Spleen (tissue), 11 donors: ENCODE measurements around the gene FOXM1. TPM values are rescaled to one million over a fixed set of nuclear protein-coding genes. Genes with fewer than 3 reads are reported as not detected.
A peak's percentile ranks its signal among the peaks of the same experiment; 100 is the strongest.

Experiments used
- DNase-seq: peaks from one replicate; pipeline ENCODE4 v3.0.0-alpha.2; 2020
- H3K27ac ChIP-seq, 8 donors: fragments of 200-600 bp; sonication (generic) in 7 of 8; 1 replicate in 4 of 8; 2 replicates in 4 of 8; pipeline versions ENCODE4 v1.5.0 to v1.8.0; 2016 to 2021; ENCODE audit warnings: inconsistent platforms in 4 of 8, mild to moderate bottlenecking in 4 of 8, moderate library complexity in 1 of 8
- H3K27me3 ChIP-seq, 7 donors: fragments of 200-600 bp; sonication (generic) in 6 of 7; replicated peaks in 1 of 7; 1 replicate in 4 of 7; 2 replicates in 3 of 7; pipeline versions ENCODE4 v1.5.0 to v1.8.0; 2016 to 2021; ENCODE audit warnings: inconsistent platforms in 3 of 7, mild to moderate bottlenecking in 1 of 7
- H3K36me3 ChIP-seq, 6 donors: fragments of 200-600 bp; sonication (generic) in 5 of 6; 1 replicate in 4 of 6; 2 replicates in 2 of 6; pipeline versions ENCODE4 v1.5.0 to v1.8.0; 2016 to 2021; ENCODE audit warnings: inconsistent platforms in 2 of 6
- H3K4me1 ChIP-seq, 6 donors: fragments of 200-600 bp; sonication (generic) in 5 of 6; 1 replicate in 3 of 6; 2 replicates in 3 of 6; pipeline versions ENCODE4 v1.5.0 to v1.8.0; 2016 to 2021; ENCODE audit warnings: inconsistent platforms in 3 of 6
- H3K4me3 ChIP-seq, 8 donors: fragments of 200-600 bp; sonication (generic) in 7 of 8; 1 replicate in 4 of 8; 2 replicates in 4 of 8; pipeline versions ENCODE4 v1.5.0 to v1.8.0; 2016 to 2021; ENCODE audit warnings: inconsistent platforms in 4 of 8, mild to moderate bottlenecking in 4 of 8, moderate library complexity in 2 of 8
- H3K9me3 ChIP-seq, 8 donors: fragments of 200-600 bp; sonication (generic) in 7 of 8; 1 replicate in 4 of 8; 2 replicates in 4 of 8; pipeline versions ENCODE4 v1.5.0 to v1.8.0; 2016 to 2021; ENCODE audit warnings: inconsistent platforms in 4 of 8
- CTCF ChIP-seq, 11 experiments: fragments of 200-600 bp in 7 of 11; fragments of 450-650 bp in 4 of 11; sonication (generic) in 4 of 11; IDR thresholded peaks in 8 of 11; conservative IDR thresholded peaks in 3 of 11; 1 replicate in 7 of 11; 2 replicates in 4 of 11; pipeline versions ENCODE4 v1.4.0 to v1.8.0; 2016 to 2021; ENCODE audit warnings: antibody characterized with exemption in 11 of 11, inconsistent platforms in 4 of 11, mild to moderate bottlenecking in 1 of 11
- POLR2A ChIP-seq, 3 donors: fragments of 450-650 bp; IDR thresholded peaks; one replicate each; pipeline ENCODE4 v1.5.1; 2017; ENCODE audit warnings: antibody characterized with exemption in 3 of 3, mild to moderate bottlenecking in 1 of 3
- POLR2AphosphoS5 ChIP-seq, 3 donors: sonication (generic); formaldehyde crosslinking; IDR thresholded peaks; one replicate each; pipeline ENCODE4 v1.5.1; 2017; ENCODE audit warnings: antibody characterized with exemption in 3 of 3
- WGBS, 5 donors: extraction: QIAGEN DNeasy Blood & Tissue Kit in 3 of 5; methylation state at CpG; one replicate each; pipeline versions ENCODE4 v1.1.5 to v1.1.7; 2013 to 2018; 5-methylcytosine and 5-hydroxymethylcytosine counted together
- intact Hi-C: fragments of 100-400 bp; cut with DNase I; formaldehyde crosslinking; loops from one replicate; pipeline ENCODE4 v1.15.0; 2023; ENCODE audit warnings: low total_unique reads
- polyA plus RNA-seq, 3 donors: library from polyadenylated mRNA; stranded (reverse); fragments of 200-250 nt; gene quantifications; one replicate each; pipeline ENCODE4 v1.2.1, GENCODE V29; 2013
- total RNA-seq, 7 donors: library from RNA; depleted of rRNA in 3 of 7; stranded (reverse); fragments of >200 nt in 3 of 7; fragmentation: NEBNext Ultra II Directional in 4 of 7; extraction: Animal tissue kit (Norgen Biotek cat#: 25700) in 4 of 7; gene quantifications; one replicate each; pipeline versions ENCODE4 v1.1.0 to v1.2.1, GENCODE V29; 2016 to 2021
- donor health status: healthy with polysubstance abuse.
- donor health status: DM: no; HTN: no; CAD: no; lungs with moderate emphysema.
- donor health status: DM: no; HTN: no; CAD: no.
- donor health status: Bipolar disorder and iron deficiency.
- donor health status: healthy.
- donor health status: DM: no; HTN: no; CAD: no.
- donor health status: DM: yes; HTN: yes; CAD: no.

Gene FOXM1
- total and polyA plus RNA-seq, 10 donors: 1.8 to 10.2 (median 4.5) TPM

DNA sequence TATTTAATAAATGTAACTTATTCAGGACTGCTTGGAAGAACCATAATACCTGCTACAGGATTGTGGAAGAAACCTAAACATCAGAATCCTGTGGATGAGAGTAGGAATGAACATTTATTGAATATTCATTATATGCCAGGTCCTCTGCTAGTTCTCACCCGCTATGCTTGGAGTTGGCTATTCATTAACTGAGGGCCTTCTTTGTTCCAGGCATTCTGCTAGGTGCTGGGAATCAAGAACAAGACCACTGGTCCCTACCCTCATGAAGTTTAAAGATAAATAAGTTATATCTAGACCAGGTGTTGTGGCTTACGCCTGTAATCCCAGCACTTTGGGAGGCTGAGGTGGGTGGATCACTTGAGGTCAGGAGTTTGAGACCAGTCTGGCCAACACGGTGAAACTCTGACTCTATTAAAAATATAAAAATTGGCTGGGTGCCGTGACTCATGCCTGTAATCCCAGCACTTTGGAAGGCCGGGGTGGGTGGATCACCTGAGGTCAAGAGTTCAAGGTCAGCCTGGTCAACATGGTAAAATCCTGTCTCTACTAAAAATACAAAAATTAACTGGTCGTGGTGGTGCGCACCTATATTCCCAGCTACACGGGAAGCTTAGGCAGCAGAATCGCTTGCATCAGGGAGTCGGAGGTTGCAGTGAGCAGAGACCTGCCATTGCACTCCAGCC, 9.9 kb upstream of the FOXM1 start:
- Histone ChIP-seq H3K4me3 (no peak overlapping the region), H3K27ac (no peak overlapping the region), H3K36me3 (peaks cover 0 to 33% (median 0%) of the 10 kb centered on the region in 6 donors), H3K9me3 (no peaks in the 10 kb centered on the region), H3K4me1 (peaks cover 0 to 35% (median 17%) of the 10 kb centered on the region in 6 donors), H3K27me3 (no peaks in the 10 kb centered on the region)
- intact Hi-C loops: loop anchor here (5.0 kb wide), 1 partner anchor 155 kb away; no protein-coding TSS in a partner anchor
- no peak for DNase-seq
- WGBS, 5 donors: 85 to 96% (median 92%) methylated on average over 10 of the region's 10 CpGs
- TF ChIP-seq CTCF (IDR thresholded peaks at IDR 0.05 in 8 of 11, conservative IDR thresholded peaks at IDR 0.05 in 3 of 11): no peak
- no peak for TF ChIP-seq POLR2A (IDR thresholded peaks at IDR 0.05)
- TF ChIP-seq POLR2AphosphoS5 (IDR thresholded peaks at IDR 0.05): no peak

GRCh38 chr12:2884810-2885209, 7.8 kb upstream of the FOXM1 start:
- Histone ChIP-seq H3K4me1 (peaks cover 0 to 28% (median 6%) of the 10 kb centered on the region in 6 donors), H3K9me3 (no peaks in the 10 kb centered on the region), H3K27ac (peak overlapping the region in 3 of 8 donors; percentile 5 to 13 (median 9)), H3K36me3 (peaks cover 0 to 44% (median 0%) of the 10 kb centered on the region in 6 donors), H3K27me3 (no peaks in the 10 kb centered on the region), H3K4me3 (no peak overlapping the region)
- TF ChIP-seq POLR2AphosphoS5 (IDR thresholded peaks at IDR 0.05) (no peak), CTCF (IDR thresholded peaks at IDR 0.05 in 8 of 11, conservative IDR thresholded peaks at IDR 0.05 in 3 of 11) (no peak), POLR2A (IDR thresholded peaks at IDR 0.05) (no peak)
- DNase-seq: no peak
- 87 to 93% (median 89%) methylated on average over 2 of the region's 2 CpGs for WGBS, 5 donors
- intact Hi-C loops: loop anchor here (5.0 kb wide), 1 partner anchor 157 kb away; no protein-coding TSS in a partner anchor

- Histone ChIP-seq H3K27me3 (no peaks in the 10 kb centered on the region), H3K27ac (no peak overlapping the region), H3K4me1 (peaks cover 19 to 63% (median 34%) of the 10 kb centered on the region in 6 donors), H3K9me3 (no peaks in the 10 kb centered on the region), H3K36me3 (peaks cover 0 to 14% (median 0%) of the 10 kb centered on the region in 6 donors), H3K4me3 (no peak overlapping the region)
- DNase-seq: no peak
- intact Hi-C loops: no loop called here
- TF ChIP-seq CTCF (IDR thresholded peaks at IDR 0.05 in 8 of 11, conservative IDR thresholded peaks at IDR 0.05 in 3 of 11): no peak
- no peak for TF ChIP-seq POLR2AphosphoS5 (IDR thresholded peaks at IDR 0.05)
- 93 to 99% (median 97%) methylated on average over 3 of the region's 3 CpGs for WGBS, 5 donors
Measured at GRCh38 chr12:2879853-2880252, 2.9 kb upstream of the FOXM1 start.

- 37 to 55% (median 39%) methylated on average over 16 of the region's 16 CpGs for WGBS, 5 donors
Measured at GRCh38 chr12:2877953-2878732, 1.2 kb upstream of the FOXM1 start.

More at GRCh38 chr12:2877953-2878732, 1.2 kb upstream of the FOXM1 start:
- Histone ChIP-seq H3K4me1 (peaks cover 19 to 52% (median 33%) of the 10 kb centered on the region in 6 donors), H3K27ac (peak overlapping the region; percentile 91 to 98 (median 95)), H3K9me3 (no peaks in the 10 kb centered on the region), H3K27me3 (no peaks in the 10 kb centered on the region), H3K4me3 (peak overlapping the region; percentile 71 to 96 (median 86)), H3K36me3 (peaks cover 0 to 14% (median 0%) of the 10 kb centered on the region in 6 donors)
- TF ChIP-seq CTCF (IDR thresholded peaks at IDR 0.05 in 8 of 11, conservative IDR thresholded peaks at IDR 0.05 in 3 of 11) (no peak), POLR2AphosphoS5 (IDR thresholded peaks at IDR 0.05) (peak in 1 of 3 donors; percentile 63), POLR2A (IDR thresholded peaks at IDR 0.05) (no peak)
- intact Hi-C loops: no loop called here
- peak; percentile 66 for DNase-seq
